Keratinocyte (primary cell): ENCODE results near the gene TMEM244. TPM values are rescaled to one million over a fixed set of nuclear protein-coding genes. Genes with fewer than 3 reads are reported as not detected.

Experiments used
- DNase-seq: peaks from one replicate; pipeline ENCODE4 v3.0.0-alpha.2; 2011; ENCODE audit warnings: low read depth, missing footprints, low spot score
- FAIRE-seq: peaks from 2 replicates; lab custom pipeline; 2011; peaks lifted over from hg19 to GRCh38; lab: Jason Lieb, UNC
- H2AFZ ChIP-seq: 2 replicates; pipeline ENCODE4 v1.6.0; 2012; ENCODE audit warnings: low read length, control low read depth, inconsistent platforms; ENCODE audit not compliant: control insufficient read depth
- H3K27ac ChIP-seq: 2 replicates; pipeline ENCODE4 v1.5.1; 2011; ENCODE audit warnings: low read length; ENCODE audit not compliant: control insufficient read depth, insufficient read depth
- H3K27me3 ChIP-seq: 3 replicates; pipeline ENCODE4 v1.6.0; 2011; ENCODE audit warnings: low read length; ENCODE audit not compliant: control insufficient read depth, insufficient read depth; ENCODE audit errors: extremely low read depth
- H3K36me3 ChIP-seq, 2 experiments: 2 replicates in 1 of 2; 3 replicates in 1 of 2; pipeline ENCODE4 v1.5.1; 2011; ENCODE audit warnings: low read length in 2 of 2, mild to moderate bottlenecking in 1 of 2; ENCODE audit not compliant: control insufficient read depth in 2 of 2, insufficient read depth in 2 of 2; ENCODE audit errors: extremely low read depth in 1 of 2
- H3K4me1 ChIP-seq: 3 replicates; pipeline ENCODE4 v1.5.1; 2011; ENCODE audit warnings: low read length; ENCODE audit not compliant: control insufficient read depth, insufficient read depth; ENCODE audit errors: extremely low read depth
- H3K4me2 ChIP-seq: 3 replicates; pipeline ENCODE4 v1.6.0; 2011; ENCODE audit warnings: low read depth, low read length; ENCODE audit not compliant: control insufficient read depth, insufficient read depth; ENCODE audit errors: extremely low read depth
- H3K4me3 ChIP-seq, 3 experiments: fragments of 200-600 bp in 1 of 3; sonication (generic) in 1 of 3; 2 replicates in 2 of 3; 3 replicates in 1 of 3; pipeline ENCODE4 v1.5.1; 2011 to 2016; ENCODE audit warnings: low read length in 3 of 3, mild to moderate bottlenecking in 3 of 3, control low read depth in 2 of 3, inconsistent platforms in 1 of 3, low read depth in 1 of 3, mixed read lengths in 1 of 3, mixed run types in 1 of 3, moderate library complexity in 1 of 3; ENCODE audit not compliant: control insufficient read depth in 2 of 3, insufficient read depth in 2 of 3; ENCODE audit errors: extremely low read depth in 1 of 3
- H3K79me2 ChIP-seq: 2 replicates; pipeline ENCODE4 v1.6.0; 2012; ENCODE audit warnings: low read length; ENCODE audit not compliant: control insufficient read depth, insufficient read depth
- H3K9ac ChIP-seq: 3 replicates; pipeline ENCODE4 v1.6.0; 2011; ENCODE audit warnings: low read length; ENCODE audit not compliant: control insufficient read depth, insufficient read depth; ENCODE audit errors: extremely low read depth
- H3K9me1 ChIP-seq: 3 replicates; pipeline ENCODE4 v1.6.0; 2011; ENCODE audit warnings: low read length; ENCODE audit not compliant: control insufficient read depth, insufficient read depth; ENCODE audit errors: extremely low read depth
- H3K9me3 ChIP-seq: 2 replicates; pipeline ENCODE4 v1.5.1; 2012; ENCODE audit warnings: low read depth, low read length; ENCODE audit not compliant: control insufficient read depth
- H4K20me1 ChIP-seq: 3 replicates; pipeline ENCODE4 v1.6.0; 2011; ENCODE audit warnings: low read length; ENCODE audit not compliant: control insufficient read depth, insufficient read depth; ENCODE audit errors: extremely low read depth
- EZH2 ChIP-seq: IDR thresholded peaks from one replicate; pipeline ENCODE4 v1.6.1; 2012; ENCODE audit warnings: inconsistent platforms, mild to moderate bottlenecking, low read length, moderate library complexity
- dilution Hi-C: fragments of 300-500 bp; cut with MboI; formaldehyde crosslinking; loops from one replicate; pipeline ENCODE4 v1.7.0; 2020; ENCODE audit warnings: low sequenced_read_pairs; ENCODE audit not compliant: extremely low pct_ligation_motif_present
- polyA plus RNA-seq, 5 experiments: library from polyadenylated mRNA; depleted of rRNA in 3 of 5; stranded (reverse) in 3 of 5; stranded (forward) in 1 of 5; unstranded in 1 of 5; fragments of >200 nt; gene quantifications; 1 replicate in 1 of 5; 2 replicates in 3 of 5; 3 replicates in 1 of 5; pipeline versions ENCODE4 v1.2.1 to v1.2.3, GENCODE V29; 2011 to 2012; ENCODE audit warnings: missing spikeins in 2 of 5, low read depth in 1 of 5, low replicate concordance in 1 of 5
- small RNA-seq, 3 experiments: library from RNA; depleted of rRNA; stranded (forward); fragments of <200 nt; gene quantifications; one replicate each; pipeline ENCODE3, GENCODE V24; 2012; ENCODE audit warnings: low read depth in 3 of 3, low replicate concordance in 1 of 3; ENCODE audit not compliant: insufficient read length in 3 of 3
- TF ChIP-seq, protein P1 (sequence below), 3 experiments: IDR thresholded peaks in 1 of 3; conservative IDR thresholded peaks in 1 of 3; optimal IDR thresholded peaks in 1 of 3; 2 replicates in 2 of 3; 3 replicates in 1 of 3; pipeline versions ENCODE3 to v1.5.1; 2011; ENCODE audit warnings: low read length in 3 of 3, mild to moderate bottlenecking in 3 of 3, moderate library complexity in 2 of 3, control low read depth in 1 of 3, inconsistent platforms in 1 of 3; ENCODE audit not compliant: insufficient read depth in 2 of 3; ENCODE audit errors: extremely low read depth in 1 of 3

TMEM244 gene
- polyA plus RNA-seq, 1 donor (not counting 4 experiments of a cell fraction or from before 2014, with no cell fraction given): 0.12 TPM

DNA sequence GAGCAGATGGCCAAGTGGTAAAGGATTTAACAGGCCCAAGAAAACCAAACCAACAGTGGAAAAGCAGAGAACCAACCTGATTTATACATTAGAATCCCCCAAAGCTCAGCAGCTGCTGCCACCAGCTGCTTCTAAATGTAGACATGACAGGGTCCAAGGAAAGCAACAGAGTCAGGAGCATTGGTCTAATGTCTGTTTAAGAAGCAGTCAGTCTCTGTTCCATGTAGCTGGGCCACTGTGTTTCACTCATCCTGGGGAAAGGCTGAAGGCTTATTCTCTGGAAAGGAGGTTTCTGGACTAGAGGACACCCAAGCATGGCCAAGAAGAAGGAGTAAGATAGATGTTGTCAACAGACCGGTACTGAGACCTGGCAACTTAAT lies 75.4 kb downstream of the TMEM244 start:
- H2AFZ ChIP-seq: no peak overlapping the region
- TF ChIP-seq, protein P1, sequence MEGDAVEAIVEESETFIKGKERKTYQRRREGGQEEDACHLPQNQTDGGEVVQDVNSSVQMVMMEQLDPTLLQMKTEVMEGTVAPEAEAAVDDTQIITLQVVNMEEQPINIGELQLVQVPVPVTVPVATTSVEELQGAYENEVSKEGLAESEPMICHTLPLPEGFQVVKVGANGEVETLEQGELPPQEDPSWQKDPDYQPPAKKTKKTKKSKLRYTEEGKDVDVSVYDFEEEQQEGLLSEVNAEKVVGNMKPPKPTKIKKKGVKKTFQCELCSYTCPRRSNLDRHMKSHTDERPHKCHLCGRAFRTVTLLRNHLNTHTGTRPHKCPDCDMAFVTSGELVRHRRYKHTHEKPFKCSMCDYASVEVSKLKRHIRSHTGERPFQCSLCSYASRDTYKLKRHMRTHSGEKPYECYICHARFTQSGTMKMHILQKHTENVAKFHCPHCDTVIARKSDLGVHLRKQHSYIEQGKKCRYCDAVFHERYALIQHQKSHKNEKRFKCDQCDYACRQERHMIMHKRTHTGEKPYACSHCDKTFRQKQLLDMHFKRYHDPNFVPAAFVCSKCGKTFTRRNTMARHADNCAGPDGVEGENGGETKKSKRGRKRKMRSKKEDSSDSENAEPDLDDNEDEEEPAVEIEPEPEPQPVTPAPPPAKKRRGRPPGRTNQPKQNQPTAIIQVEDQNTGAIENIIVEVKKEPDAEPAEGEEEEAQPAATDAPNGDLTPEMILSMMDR (optimal IDR thresholded peaks at IDR 0.05 in 1 of 3, IDR thresholded peaks at IDR 0.05 in 1 of 3, conservative IDR thresholded peaks at IDR 0.05 in 1 of 3; ENCODE audit: extremely low read depth in 1 of 3, insufficient read depth in 2 of 3, low read length in 3 of 3): no peak
- TF ChIP-seq EZH2: no peak

DNA sequence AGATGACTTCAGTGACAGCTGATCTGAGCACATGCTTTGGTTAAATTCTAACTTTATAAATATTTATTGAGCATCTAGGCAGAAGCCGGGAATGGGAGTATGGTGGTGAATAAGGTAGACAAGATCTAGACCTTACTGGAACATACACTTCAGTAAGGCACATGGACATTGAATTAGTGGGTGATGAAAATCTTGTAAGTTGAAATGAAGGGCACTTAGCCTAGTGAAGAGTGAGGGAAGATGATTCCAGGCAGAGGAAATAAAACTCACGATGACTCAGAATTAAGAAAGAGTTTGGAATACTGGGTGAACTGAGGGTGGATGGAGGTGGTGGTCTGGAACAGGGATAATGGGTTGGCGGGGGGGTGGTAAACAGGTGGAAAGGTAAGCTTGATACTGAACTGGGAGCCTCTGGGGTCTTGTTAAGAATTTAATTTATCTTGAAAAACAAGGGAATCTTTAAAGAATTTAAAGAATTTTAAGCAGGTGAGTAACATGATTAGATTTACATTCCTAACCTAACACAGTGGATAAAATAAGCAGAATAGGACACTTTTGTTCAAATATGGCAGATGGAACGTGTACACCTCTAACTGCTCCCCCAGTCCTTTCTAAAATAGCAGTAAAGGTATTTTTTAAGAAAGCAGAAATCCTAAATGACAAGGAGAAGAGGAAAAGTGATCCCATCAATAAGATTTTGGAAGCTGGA lies 75.9 kb downstream of the TMEM244 start:
- Histone ChIP-seq H3K4me2 (no peak overlapping the region), H3K36me3 (no peaks in the 10 kb centered on the region), H3K27ac (no peak overlapping the region), H3K9ac (no peak overlapping the region), H3K27me3 (no peaks in the 10 kb centered on the region), H3K4me3 (no peak overlapping the region), H3K9me1 (no peaks in the 10 kb centered on the region), H3K4me1 (no peaks in the 10 kb centered on the region), H2AFZ (no peak overlapping the region), H4K20me1 (no peaks in the 10 kb centered on the region), H3K79me2 (no peaks in the 10 kb centered on the region), H3K9me3 (no peaks in the 10 kb centered on the region)
- DNase-seq (no peak), FAIRE-seq (no peak)
- TF ChIP-seq EZH2: no peak
- TF ChIP-seq, protein P1 (optimal IDR thresholded peaks at IDR 0.05 in 1 of 3, IDR thresholded peaks at IDR 0.05 in 1 of 3, conservative IDR thresholded peaks at IDR 0.05 in 1 of 3; ENCODE audit: extremely low read depth in 1 of 3, insufficient read depth in 2 of 3, low read length in 3 of 3): no peak
- dilution Hi-C loops: no loop called here

More for the DNA sequence above, 75.4 kb downstream of the TMEM244 start:
- dilution Hi-C loops: no loop called here
- Histone ChIP-seq H3K9me3 (no peaks in the 10 kb centered on the region), H3K4me2 (no peak overlapping the region), H3K4me3 (no peak overlapping the region), H3K9me1 (no peaks in the 10 kb centered on the region), H3K27me3 (no peaks in the 10 kb centered on the region), H3K36me3 (no peaks in the 10 kb centered on the region), H3K4me1 (no peaks in the 10 kb centered on the region), H4K20me1 (no peaks in the 10 kb centered on the region), H3K27ac (no peak overlapping the region), H3K79me2 (no peaks in the 10 kb centered on the region), H3K9ac (no peak overlapping the region)
- FAIRE-seq: no peak
- DNase-seq: no peak

Small RNA genes lying within 50 kb of the gene (small RNA-seq; reads per million reads assigned to genes)
- gene AL451046.2: 0 reads per million in 3 experiments

Other genes with a start within 250 kb of the TMEM244 start
- gene ARHGAP18, start 151.1 kb downstream of the TMEM244 start, polyA plus RNA-seq: 7.1 to 22.0 TPM (median 17.7 TPM) in 3 replicates
- 13.0 to 16.6 TPM (median 13.0 TPM) in 3 replicates for gene L3MBTL3, start 157.3 kb upstream of the TMEM244 start, polyA plus RNA-seq